Astrocyte (in vitro differentiated cells and primary cell): ENCODE measurements around the gene NUDT12.

Experiments used
- CTCF ChIP-seq: IDR thresholded peaks from 2 replicates; pipeline ENCODE4 v1.5.1; 2011; ENCODE audit warnings: low read depth, mild to moderate bottlenecking, inconsistent platforms, low read length, moderate library complexity; ENCODE audit not compliant: insufficient read depth
- EZH2 ChIP-seq: IDR thresholded peaks from 2 replicates; pipeline ENCODE4 v1.6.1; 2012; ENCODE audit warnings: mild to moderate bottlenecking, low read length, inconsistent platforms; ENCODE audit not compliant: insufficient read depth

GRCh38 chr5:103502662-103503061 is 59.9 kb downstream of the NUDT12 start:
- TF ChIP-seq CTCF (no peak), EZH2 (no peak)
